Measurements from ENCODE around the gene PTPN20.
"Not testable (repeated sequence)": the region's sequence is repeated elsewhere in the genome, so short reads cannot be mapped to it uniquely, and the experiment has no call there.

Gene PTPN20

GRCh38 chr10:46911144-46911876 is at the start of gene PTPN20:
Gene PTPN20, plus strand, starts transcription at chr10:46911428. Its CDS starts 21,072 bp downstream, at chr10:46932500.
- DNase-seq (ENCODE audit: low read depth) = not testable (repeated sequence)

GRCh38 chr10:46869716-46870115 is 41.5 kb upstream of the PTPN20 start:
- DNase-seq (ENCODE audit: low read depth) = not testable (repeated sequence)

DNA sequence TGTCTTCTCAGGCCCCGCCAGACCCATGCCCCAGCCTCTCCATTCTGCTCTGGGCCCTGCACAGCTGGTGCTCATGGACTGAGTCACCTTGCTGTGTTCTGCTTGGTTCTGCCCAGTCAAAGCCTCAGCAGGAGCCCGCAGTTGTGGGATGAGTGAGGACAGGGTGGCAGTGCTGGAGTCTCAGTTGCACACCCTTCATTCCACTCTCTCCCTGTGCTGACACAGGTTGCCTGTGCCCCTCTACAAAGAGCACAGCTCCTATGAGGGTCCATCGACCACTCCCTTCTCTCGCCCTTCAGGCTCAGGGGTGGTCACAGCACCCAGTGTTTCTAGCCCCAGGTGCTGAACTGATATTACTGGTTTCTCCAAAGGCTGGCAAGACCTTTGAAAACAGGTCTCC is 39.6 kb upstream of the PTPN20 start:
- DNase-seq (ENCODE audit: low read depth) = not testable (repeated sequence)

- DNase-seq (ENCODE audit: low read depth) = not testable (repeated sequence)
These were observed 35.9 kb upstream of the PTPN20 start for GRCh38 chr10:46875304-46875703.

DNA sequence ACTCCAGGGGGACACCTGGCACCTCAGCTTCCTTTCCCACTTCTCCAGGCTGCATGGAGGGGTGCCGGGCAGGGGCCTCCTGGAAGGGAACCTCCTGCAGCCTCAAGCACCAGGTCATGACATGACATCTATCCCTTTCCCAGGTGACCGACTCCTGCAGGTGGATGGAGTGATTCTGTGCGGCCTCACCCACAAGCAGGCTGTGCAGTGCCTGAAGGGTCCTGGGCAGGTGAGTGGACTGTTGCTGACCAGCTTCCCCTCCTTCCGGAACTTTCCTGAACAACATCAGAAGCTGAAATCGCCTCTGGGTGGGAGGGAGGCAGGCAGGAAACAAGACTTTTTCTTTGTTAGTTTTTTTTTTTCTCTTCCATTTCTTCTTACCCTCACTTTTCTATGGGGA is 34.5 kb upstream of the PTPN20 start:
- not testable (repeated sequence) for DNase-seq (ENCODE audit: low read depth)

DNA sequence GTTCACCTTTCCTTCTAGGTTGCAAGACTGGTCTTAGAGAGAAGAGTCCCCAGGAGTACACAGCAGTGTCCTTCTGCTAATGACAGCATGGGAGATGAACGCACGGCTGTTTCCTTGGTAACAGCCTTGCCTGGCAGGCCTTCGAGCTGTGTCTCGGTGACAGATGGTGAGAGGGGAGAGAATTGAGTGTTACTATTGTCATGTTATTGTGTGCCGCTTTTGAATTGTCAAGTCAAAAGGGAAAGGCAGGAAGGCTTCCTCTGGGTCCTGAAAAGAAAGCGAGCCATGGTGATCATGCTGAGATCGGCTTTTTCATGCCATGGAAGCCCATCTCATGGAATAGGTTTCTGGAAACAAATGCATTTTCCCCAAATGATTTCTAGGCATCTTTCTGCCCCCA is 32.5 kb upstream of the PTPN20 start:
- DNase-seq (ENCODE audit: low read depth) = not testable (repeated sequence)

- DNase-seq (ENCODE audit: low read depth) = not testable (repeated sequence)
These were observed 20.2 kb upstream of the PTPN20 start for GRCh38 chr10:46890813-46891611.

- DNase-seq (ENCODE audit: low read depth) = not testable (repeated sequence)
These were observed 14.2 kb upstream of the PTPN20 start for GRCh38 chr10:46896762-46897692.

DNA sequence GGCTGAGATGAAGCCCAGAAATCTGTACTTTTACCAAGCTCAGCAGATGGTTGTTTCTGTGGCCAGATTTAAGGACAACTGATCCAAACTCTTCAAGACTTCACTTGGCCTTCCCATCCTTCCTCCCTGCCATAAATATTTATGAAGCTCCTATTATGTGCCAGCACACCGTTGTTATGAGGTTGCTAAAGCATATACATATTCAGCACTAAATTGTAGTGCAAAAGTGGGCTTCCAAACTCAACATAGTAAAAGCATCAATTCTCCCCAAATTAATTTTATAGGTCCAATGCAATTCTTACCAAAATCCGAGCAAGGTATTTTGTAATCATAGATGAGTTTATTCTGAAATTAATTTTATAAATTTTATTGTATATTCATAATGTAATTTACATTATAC is 10.0 kb upstream of the PTPN20 start:
- DNase-seq (ENCODE audit: low read depth) = not testable (repeated sequence)

DNA sequence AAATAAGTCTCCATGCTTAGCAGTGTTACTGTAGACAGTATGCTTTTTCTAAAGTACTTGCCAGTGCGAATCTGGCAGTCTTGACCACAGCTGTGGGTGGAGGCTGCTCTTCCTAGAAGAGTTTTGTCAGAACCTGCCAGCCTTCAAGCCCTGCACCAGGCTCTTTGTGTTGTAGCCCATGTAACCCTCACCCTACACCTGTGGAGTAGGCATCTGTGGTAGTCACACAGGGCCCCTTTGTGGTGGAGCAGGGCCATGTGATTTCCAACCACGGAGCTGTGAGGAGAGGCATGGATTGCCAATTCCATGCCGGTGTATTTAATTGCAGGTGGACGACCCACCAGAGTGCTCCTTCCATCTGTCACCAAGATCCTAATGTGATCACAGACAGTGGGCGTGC is 7.4 kb upstream of the PTPN20 start:
- DNase-seq (ENCODE audit: low read depth) = not testable (repeated sequence)

- not testable (repeated sequence) for DNase-seq (ENCODE audit: low read depth)
These were observed 4.9 kb upstream of the PTPN20 start for GRCh38 chr10:46906359-46906758.

GRCh38 chr10:46907185-46908117 is 3.8 kb upstream of the PTPN20 start:
- DNase-seq (ENCODE audit: low read depth) = not testable (repeated sequence)

DNA sequence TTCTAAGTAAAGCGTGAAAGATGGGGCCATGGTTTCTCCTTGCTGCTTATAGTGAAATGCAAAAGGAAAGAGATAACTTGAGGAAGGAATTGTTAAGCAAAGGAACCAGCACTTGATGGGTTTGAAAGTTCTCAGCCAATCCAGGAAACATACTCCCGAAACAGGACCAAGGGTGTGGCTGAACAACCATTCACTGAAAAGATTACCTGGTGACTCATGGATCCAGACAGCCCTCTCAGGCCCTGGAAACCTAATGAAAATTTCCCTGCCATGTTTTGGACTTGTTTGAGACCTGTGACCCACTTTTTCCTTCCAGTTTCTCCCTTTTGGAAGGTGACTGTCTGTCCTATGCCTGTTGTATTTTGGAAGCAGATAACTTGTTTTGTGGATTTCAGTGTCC is 11.3 kb downstream of the PTPN20 start:
- not testable (repeated sequence) for DNase-seq (ENCODE audit: low read depth)

GRCh38 chr10:46925156-46925555 is 13.9 kb downstream of the PTPN20 start:
- not testable (repeated sequence) for DNase-seq (ENCODE audit: low read depth)

- not testable (repeated sequence) for DNase-seq (ENCODE audit: low read depth)
These were observed 14.6 kb downstream of the PTPN20 start for GRCh38 chr10:46925853-46926252.

- not testable (repeated sequence) for DNase-seq (ENCODE audit: low read depth)
These were observed 17.6 kb downstream of the PTPN20 start for GRCh38 chr10:46928810-46929209.

- DNase-seq (ENCODE audit: low read depth) = not testable (repeated sequence)
These were observed 21.2 kb downstream of the PTPN20 start for GRCh38 chr10:46932383-46932782.

GRCh38 chr10:46941091-46941490 is 29.9 kb downstream of the PTPN20 start:
- not testable (repeated sequence) for DNase-seq (ENCODE audit: low read depth)

DNA sequence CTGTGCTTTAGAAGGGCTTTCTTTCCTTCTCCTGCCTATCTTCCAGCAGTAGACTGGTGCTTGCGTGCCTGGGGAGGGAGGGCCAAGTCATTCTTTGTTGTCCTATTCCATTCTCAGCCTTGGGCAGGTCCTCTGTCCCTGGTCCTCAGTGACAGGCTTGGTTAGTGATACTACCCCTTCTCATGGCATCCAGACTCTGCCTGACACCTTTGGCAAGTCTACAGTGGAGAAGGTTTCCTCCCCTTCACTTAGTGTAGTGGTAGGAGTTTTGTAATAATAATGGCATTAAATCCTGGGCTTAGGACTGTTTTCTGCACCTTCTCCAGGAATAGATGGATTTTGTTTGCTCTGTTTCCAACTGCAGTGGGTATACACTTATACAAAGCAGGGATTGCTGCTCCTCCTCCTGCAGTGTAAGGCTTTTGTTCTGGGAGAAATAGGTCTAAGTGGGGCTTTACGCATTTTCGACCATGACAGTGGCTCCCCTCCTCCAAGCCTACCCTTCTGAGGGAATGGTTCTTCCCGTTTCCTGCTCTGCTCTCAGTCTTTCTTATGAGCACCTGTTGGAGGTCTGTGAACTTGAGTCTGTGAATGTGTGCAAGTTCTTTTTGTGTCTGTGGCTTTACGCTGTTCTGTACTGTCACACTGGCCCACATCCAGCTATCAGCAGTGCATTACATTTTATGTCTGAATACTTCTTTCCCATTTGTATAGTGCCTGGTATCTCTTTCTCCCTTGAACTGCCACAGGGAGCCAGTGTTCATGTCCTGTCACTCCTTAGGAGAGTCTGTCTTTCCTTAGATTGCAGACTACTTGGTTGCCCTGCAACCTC is 37.7 kb downstream of the PTPN20 start:
- not testable (repeated sequence) for DNase-seq (ENCODE audit: low read depth)

DNA sequence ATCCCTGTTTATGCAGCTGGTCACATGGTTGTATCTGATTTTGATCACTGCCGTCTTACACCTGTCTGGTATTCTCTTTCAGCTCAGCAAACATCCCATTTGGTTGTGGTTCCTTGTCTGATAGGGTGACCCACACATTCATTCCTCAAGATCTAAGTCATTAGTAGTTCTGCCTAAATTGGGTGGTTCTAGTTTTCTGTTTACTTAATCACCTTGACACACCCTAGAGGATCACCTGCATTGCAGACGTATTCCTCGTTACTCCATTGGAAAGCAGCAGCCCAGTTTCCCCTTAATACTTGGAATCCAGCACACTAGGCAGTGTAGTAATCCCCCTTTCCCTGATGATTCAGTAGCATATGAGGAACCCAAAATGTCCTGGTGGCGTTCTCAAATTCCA is 41.3 kb downstream of the PTPN20 start:
- DNase-seq (ENCODE audit: low read depth) = not testable (repeated sequence)

Data from stimulated activated CD8-positive, alpha-beta memory T cell treated with anti-CD3 and anti-CD28 coated beads, Interleukin-12 subunit alpha, Interleukin-12 subunit beta, amount 100 ng/mL, for 4 hours (primary cell).